Stromal cell of bone marrow (primary cell): ENCODE measurements around the gene OR13C3.
A peak's percentile ranks its signal among the peaks of the same experiment; 100 is the strongest.
"Not testable (repeated sequence)": the region's sequence is repeated elsewhere in the genome, so short reads cannot be mapped to it uniquely, and the experiment has no call there.

Experiments
- DNase-seq: peaks from one replicate; pipeline ENCODE4 v3.0.0-alpha.2; 2012; ENCODE audit warnings: low read depth

The OR13C3 gene

DNA sequence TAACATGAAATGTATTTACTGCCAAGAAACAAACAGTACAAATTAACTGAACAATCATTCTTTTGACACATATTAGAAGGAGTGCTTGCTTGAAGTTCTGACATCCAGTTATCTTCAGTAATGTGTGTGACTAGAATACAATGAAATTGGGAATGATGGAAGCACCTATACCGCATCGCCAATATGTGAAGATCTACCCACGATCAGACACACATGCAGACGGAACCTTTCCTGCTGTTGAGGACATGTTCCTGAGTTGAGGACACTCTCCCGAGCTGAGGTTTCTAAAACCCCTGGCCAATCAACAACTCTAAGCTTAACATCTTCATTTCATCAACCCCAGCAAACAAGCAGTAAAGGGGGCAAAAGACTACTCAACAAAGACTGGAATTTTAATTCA is at the start of gene OR13C3:
OR13C3 (minus strand) TSS at position 101 of the 400 bp plus-strand sequence. CDS start 133 bp downstream, outside the sequence.
- no peak for DNase-seq

DNA sequence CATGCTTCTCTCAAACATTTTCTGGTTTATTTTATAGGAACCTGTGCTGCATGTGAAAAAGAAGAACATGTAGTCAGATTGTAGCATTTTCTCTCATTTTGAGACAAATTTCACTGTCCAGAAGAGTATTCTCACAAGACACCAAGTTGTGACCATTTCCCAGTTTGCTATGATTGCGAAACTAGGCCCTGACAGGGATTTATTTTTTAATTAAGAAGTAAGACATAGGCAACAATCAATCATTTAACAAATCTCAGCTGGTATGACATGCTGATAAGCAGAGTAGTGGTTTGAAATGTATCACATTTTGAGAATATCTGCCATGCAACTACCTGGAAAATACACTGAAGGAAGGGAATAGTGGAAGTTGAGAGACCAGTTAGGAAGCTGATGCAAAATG is 43.9 kb upstream of the OR13C3 start:
- no peak for DNase-seq

DNA sequence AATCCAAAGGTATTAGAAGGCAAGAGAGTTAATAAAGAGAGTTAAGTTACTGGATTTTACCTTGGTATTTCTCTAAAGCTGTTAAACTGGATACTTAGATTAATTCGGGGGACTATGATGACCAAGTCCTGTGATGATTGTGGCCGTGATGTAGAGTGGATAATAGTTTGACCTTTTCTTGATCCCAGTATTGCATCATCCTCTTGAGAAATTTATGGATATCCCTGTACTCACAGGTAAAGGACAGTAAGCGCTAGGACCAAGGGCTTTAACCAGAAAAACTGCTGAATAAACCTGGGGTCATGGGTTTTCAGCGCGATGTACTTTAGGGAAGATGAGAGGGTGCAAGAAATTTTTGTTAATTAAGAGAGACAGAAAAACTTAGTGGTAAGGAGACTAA is 40.6 kb upstream of the OR13C3 start:
- DNase-seq: no peak

DNA sequence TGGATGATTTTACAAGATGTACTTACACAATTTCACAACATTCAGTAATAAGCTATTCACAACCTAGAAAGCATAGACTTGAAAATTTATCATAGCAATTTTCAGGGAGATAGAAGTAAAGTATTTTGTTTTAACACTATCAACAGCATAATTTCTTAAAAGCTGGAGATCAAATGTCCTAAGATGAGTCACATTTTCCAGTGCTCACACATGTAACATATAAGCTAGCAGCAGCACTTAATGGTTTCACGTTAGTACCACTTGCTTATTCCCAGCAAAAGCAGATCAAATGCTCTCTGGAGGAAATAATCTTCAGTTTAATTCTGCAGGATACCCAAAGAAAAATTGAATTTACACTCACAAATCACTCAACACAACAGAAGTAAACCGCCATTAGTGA is 38.8 kb upstream of the OR13C3 start:
- DNase-seq: peak; percentile 9

DNA sequence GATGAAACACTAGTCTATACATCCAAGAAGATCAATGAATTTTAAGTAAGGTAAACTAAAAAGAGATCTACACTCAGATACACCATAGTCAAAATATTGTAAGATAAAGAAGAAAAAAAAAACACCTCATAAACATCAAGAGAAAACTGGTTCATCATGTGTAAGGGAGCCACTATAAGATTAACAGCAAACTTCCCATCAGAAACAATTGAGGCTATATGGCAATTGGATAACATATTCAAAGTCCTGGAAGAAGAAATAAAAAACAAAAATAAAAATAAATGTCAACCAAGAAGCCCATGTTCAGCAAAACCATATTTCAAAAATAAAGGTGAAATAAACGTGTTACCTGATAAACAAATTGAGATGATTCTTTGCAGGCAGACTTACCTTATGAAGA is 36.0 kb upstream of the OR13C3 start:
- DNase-seq: no peak

DNA sequence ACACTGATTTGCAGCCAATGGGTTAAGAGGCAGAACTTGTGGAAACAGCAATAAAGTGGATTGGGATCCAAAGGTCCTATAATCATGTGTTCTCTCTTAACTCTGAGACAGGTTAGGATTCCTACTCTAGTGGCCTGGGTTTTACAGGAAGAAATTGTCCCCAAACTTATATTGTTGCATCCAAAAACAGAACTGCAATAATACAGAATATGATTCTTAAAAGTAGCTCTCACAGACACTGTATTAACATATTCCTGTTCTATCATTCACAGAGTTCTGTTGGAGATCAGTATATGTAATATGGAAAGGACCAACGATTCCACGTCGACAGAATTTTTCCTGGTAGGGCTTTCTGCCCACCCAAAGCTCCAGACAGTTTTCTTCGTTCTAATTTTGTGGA is 32.2 kb upstream of the OR13C3 start, which contains the start of gene OR13C8:
OR13C8 (plus strand) TSS at position 301 of the 400 bp plus-strand sequence; CDS start at position 301, 0 bp downstream.
- DNase-seq: no peak

DNA sequence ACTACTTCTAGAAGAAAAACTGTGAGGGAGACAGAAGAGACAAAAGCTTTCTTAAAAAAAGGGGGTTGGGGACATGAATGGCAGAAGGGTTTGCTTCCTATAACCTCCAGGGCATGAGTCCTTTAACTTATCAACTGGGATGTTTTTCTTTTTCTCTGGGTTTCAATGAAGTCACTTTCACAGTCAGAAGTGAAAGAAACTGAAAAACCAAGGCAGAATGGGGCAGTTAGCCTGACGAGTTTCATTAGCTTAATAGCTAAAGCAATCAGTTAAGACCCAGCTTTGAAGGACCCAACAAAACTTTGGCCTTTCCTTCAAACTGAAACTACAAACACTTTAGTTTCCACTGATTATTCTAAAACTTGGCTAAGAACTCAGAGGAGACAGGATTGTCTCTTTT is 27.7 kb upstream of the OR13C3 start:
- DNase-seq: no peak

DNA sequence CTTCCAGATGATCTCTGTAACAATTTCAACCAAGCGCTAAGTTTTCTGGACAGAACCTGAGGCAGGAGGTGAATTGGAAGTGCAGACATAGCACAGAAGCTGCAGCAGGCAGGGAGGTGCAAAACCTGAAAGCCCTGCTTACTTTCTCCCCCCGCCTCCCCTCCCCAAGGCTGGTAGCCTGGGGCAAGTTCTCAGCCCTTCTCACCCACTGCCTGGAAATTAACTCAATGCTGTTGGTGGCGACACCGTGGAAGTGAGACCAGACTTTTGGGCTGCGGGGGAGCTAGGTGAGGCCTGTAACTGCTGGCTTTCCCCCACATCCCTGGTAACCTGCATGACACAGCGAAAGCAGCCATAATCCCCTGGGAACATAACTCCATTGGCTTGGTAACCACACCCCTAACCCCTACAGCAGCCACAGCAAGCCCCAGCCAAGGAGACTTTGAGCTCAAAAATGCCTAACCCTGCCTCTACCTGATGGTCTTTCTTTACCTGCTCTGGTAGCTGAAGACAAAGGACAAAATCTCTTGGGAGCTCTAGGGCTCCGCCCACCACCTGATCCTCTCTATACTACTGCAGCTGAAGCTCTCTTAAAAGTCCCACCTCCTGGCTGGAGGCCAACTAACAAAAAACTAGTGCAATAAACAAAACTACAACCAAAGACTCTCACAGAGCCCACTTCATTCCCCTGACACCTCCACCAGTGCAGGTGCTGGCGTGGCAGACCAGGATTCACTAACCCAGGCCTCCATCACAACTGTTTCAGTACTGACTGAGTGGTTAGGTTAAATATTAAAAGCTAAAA is 20.4 kb upstream of the OR13C3 start:
- DNase-seq: no peak

DNA sequence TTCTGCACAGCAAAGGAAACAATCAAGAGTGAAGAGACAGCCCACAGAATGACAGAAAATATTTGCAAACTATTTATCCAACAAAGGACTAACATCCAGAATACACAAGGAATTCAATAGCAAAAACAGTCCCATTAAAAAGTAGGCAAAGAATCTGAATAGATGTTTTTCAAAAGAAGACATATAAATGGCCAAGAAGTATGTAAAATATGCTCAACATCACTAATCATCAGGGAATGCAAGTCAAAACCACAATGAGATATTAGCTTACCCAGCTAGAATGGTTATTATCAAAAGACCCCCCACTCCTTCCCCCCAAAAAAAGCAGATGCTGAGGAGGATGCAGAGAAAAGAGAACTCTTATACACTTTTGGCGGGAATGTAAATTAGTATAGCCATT is 18.9 kb upstream of the OR13C3 start:
- DNase-seq: no peak

DNA sequence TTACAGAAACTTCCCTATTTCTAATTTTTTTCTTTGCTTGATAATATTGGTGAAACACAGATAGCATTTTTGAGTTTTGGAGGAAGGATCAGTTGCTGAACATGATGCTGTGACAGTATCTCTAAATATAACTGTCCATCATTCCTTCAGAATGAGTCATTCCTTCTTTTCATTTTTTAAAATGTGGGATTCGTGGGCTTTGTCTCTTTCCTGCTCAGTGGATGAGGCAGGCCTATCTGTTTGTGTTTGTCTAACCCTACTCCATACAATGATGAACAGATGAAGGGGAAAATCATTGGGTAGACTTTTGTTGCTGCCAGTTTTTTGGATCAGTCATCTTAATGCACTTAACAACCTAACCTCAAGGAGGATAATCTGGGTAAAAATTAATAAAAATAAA is 16.6 kb upstream of the OR13C3 start:
- peak; percentile 6 for DNase-seq

DNA sequence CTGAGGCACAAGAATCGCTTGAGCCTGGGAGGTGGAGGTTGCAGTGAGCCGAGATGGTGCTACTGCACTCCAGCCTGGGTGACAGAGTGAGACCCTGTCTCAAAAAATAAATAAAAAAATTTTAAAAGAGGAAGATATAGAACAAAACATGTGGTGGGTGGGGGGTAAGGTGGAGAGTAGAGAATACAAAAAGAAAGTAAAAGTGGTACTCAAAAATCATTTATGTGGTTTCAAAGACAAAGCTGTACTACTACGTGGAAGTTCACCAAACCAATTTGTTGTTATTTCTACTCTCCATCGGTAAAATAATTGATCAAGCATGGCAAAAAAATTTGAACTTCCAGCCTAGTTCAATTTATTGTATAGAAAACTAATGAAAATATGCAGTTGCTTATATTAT is 8.0 kb upstream of the OR13C3 start:
- DNase-seq: no peak

DNA sequence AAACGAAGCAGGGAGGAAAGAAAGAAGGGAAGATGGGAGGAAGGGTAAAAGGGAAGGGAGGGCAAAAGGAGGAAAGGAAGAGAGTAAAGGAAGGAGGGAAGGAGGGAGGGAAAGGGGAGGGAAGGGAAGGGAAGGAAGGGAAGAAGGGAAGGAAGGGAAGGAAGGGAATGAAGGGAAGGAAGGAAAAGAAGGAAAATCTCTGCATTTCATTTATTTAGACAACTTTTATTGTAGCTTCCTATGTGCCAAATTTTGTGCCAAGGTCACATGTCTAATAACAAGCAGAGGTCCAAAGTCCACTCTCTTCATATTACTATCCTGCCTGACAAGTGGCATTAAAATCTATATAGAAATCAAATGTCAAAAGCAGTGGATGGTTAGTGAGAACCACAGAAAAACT is 2.6 kb upstream of the OR13C3 start:
- no peak for DNase-seq

DNA sequence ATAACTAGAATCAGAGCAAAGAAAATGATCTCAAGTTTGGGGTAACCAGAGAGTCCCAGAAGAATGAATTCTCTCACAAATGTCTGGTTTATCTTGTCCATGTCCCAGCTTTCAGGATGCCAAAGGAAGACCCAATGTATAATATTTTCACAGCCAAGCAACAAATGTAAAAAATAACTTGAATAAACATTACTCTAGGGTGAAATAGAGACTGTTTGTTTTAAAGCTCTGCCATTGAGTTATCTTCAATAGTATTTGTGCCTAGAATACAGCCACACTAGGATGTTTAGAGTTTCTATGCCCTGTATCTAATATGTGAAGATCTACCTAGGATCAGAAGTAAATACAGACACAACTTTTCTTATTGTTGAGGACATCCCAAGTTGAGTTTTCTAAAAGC is 9.5 kb downstream of the OR13C3 start, which contains the start of gene OR13C4:
OR13C4 (minus strand) TSS at position 101 of the 400 bp plus-strand sequence; CDS start at position 101, 0 bp downstream.
- DNase-seq: no peak

DNA sequence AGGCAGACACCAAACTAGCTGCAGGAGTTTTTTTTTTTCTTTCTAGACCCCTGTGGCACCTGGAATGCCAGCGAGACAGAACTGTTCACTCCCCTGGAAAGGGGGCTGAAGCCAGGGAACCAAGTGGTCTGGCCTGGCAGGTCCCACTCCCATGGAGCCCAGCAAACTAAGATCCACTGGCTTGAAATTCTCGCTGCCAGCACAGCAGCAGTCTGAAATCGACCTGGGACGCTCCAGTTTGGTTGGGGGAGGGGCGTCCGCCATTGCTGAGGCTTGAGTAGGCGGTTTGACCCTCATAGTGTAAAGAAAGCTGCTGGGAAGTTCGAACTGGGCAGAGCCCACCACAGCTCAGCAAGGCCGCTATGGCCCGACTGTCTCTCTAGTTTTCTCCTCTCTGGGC is 16.4 kb downstream of the OR13C3 start:
- not testable (repeated sequence) for DNase-seq

DNA sequence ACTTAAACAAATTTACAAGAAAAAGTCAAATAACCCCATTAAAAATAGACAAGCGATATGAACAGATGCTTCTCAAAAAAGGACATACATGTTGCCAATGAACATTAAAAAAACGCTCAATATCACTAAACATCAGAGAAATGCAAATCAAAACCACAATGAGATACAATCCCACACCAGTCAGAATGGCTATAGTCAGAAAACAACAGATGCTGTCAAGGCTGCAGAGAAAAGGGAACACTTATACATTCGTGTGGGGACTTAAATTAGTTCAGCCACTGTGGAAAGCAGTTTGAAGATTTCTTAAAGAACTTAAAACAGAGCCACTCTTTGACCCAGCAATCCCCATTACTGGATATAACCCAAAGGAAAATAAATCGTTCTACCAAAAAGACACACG is 21.8 kb downstream of the OR13C3 start:
- no peak for DNase-seq

DNA sequence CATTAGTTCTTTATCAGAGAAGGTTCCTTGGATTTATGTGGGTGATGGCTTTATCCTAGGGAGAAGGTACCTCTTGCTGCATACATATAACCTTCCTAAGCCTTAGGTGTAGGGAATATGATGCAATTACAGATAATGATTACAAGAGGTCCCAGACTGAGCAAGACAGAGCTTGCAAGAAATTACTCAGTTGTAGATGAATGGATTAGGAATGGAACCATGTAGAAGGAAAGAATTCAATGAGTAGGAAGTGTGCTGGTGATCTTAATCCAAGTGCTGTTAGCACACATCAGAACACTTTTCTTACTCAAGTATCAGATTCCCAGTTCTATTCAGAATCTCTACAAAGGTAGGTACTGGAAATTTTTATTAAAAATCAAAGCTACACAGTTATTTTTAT is 30.1 kb downstream of the OR13C3 start:
- no peak for DNase-seq

DNA sequence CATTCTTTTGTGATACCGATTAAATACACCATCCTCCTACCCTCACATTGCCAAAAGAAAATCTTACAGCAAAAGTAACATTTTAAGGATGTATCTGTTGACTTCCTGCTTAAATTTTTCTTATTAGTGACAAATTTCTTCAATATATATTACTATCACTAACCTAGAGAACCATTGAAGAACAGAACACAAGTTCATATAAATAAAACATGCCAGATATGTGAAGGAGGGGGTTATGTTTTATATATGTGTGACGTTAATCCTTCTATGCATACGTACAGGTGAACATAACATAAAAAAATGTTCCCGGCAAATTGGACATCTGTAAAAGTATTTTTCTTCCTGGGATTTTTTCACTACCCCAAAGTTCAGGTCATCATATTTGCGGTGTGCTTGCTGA is 32.7 kb downstream of the OR13C3 start, which contains the start of gene OR13F1:
OR13F1 (plus strand) TSS at position 301 of the 400 bp plus-strand sequence; CDS start at position 301, 0 bp downstream.
- no peak for DNase-seq

DNA sequence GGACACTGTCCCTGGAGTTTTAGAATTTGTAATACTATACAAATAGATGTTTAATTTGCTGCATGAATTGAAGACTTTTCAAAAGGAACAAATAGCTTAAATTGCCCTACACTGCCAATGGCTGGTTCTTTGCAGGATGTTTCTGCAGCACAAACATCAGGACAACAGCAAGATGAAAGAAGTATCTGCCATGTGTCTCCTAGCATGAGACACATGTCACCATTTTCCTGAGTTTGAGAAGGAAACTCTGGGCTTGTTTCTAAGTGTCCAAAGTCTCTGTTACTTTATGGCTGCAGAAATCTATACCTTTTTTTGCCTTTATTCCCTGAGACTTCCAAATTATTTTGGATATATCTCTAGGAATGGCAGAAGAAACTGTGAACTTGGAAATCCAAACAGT is 33.2 kb downstream of the OR13C3 start:
- no peak for DNase-seq

DNA sequence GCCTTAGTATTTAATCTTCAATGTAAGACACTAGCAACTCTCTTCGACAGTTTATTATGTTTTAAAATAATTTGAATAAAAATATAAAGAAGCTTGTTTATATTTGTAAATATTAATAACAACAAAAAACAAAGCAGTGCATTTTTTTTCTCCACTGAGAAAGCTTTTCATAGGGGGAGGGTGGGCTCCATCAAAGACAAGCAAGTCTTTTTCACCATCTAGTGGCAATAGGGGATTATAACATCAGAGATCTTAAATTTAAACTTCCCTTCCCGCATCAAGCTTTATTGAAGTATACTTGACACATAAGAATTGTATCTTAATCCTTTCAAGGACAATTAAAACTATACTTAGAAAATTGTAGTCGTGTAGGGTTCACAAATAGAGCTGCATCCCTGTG is 41.8 kb downstream of the OR13C3 start:
- DNase-seq: no peak
